Thymus (tissue), 11 donors: Measurements from ENCODE around the gene SOD3. TPM values are rescaled to one million over a fixed set of nuclear protein-coding genes. Genes with fewer than 3 reads are reported as not detected.
A peak's percentile ranks its signal among the peaks of the same experiment; 100 is the strongest.

Experiments
- DNase-seq, 9 donors: peaks; one replicate each; pipeline ENCODE4 v3.0.0-alpha.2; 2013; ENCODE audit warnings: low spot score in 9 of 9, low read depth in 6 of 9, missing footprints in 1 of 9
- H3K27ac ChIP-seq, 2 donors: one replicate each; pipeline ENCODE4 v1.5.1; 2013; ENCODE audit warnings: control low read depth in 1 of 2, low read depth in 1 of 2, low read length in 1 of 2, mild to moderate bottlenecking in 1 of 2, moderate library complexity in 1 of 2
- H3K27me3 ChIP-seq, 2 donors: one replicate each; pipeline ENCODE4 v1.5.1; 2013; ENCODE audit warnings: low read length in 1 of 2; ENCODE audit not compliant: control insufficient read depth in 2 of 2, insufficient read depth in 1 of 2
- H3K36me3 ChIP-seq, 2 donors: one replicate each; pipeline ENCODE4 v1.5.1; 2013; ENCODE audit warnings: low read length in 1 of 2, mild to moderate bottlenecking in 1 of 2, moderate library complexity in 1 of 2; ENCODE audit not compliant: control insufficient read depth in 2 of 2, insufficient read depth in 2 of 2
- H3K4me1 ChIP-seq, 2 donors: one replicate each; pipeline ENCODE4 v1.5.1; 2013; ENCODE audit warnings: low read length in 2 of 2; ENCODE audit not compliant: control insufficient read depth in 2 of 2, insufficient read depth in 2 of 2
- H3K4me3 ChIP-seq, 2 donors: one replicate each; pipeline ENCODE4 v1.5.1; 2013; ENCODE audit warnings: low read length in 2 of 2, control low read depth in 1 of 2, mild to moderate bottlenecking in 1 of 2
- H3K9me3 ChIP-seq, 2 donors: one replicate each; pipeline ENCODE4 v1.5.1; 2013; ENCODE audit warnings: low read length in 1 of 2, mild to moderate bottlenecking in 1 of 2; ENCODE audit not compliant: control insufficient read depth in 2 of 2, insufficient read depth in 1 of 2
- WGBS: extraction: QIAGEN DNeasy Blood & Tissue Kit; methylation state at CpG from one replicate; pipeline ENCODE4 v1.1.7; 2013; 5-methylcytosine and 5-hydroxymethylcytosine counted together
- polyA plus RNA-seq: library from polyadenylated mRNA; stranded (reverse); fragments of 200-250 nt; gene quantifications from one replicate; pipeline ENCODE4 v1.2.3, GENCODE V29; 2013
- total RNA-seq: library from RNA; stranded (reverse); fragments of 120-200 nt; gene quantifications from one replicate; pipeline ENCODE4 v1.2.4, GENCODE V29; 2013
- donor health status: healthy.

The SOD3 gene
- total and polyA plus RNA-seq, 2 donors, result 3.1 to 8.8 TPM

DNA sequence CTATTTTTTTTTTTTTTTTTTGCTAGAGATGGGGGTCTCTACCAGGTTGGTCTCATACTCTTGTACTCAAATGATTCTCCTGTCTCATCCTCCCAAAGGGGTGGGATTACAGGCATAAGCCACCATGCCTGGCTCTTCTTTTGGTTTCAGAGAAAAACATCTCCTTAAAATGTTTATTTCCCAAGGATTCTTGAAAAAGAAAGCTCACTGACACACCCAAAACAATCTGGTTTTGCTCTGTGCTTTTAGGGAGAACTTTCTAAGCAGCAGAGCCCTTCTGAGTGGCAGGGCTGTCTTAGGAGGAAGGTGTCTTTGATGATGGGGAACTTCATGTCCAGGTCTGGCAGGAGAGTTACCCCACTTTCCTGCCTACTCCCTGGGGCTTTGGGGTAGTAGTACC, 1.2 kb downstream of the SOD3 start:
- no peaks in the 10 kb centered on the region for H3K4me1 ChIP-seq
- H3K27me3 ChIP-seq, result peaks cover 19 to 42% of the 10 kb centered on the region in 2 donors
- no peaks in the 10 kb centered on the region for H3K9me3 ChIP-seq
- DNase-seq, result no peak
- no peak overlapping the region for H3K4me3 ChIP-seq
- no peaks in the 10 kb centered on the region for H3K36me3 ChIP-seq
- no peak overlapping the region for H3K27ac ChIP-seq

GRCh38 chr4:24798036-24798610, 2.8 kb downstream of the SOD3 start:
- WGBS, result 60% methylated on average over 5 of the region's 5 CpGs
- Histone ChIP-seq H3K27ac (no peak overlapping the region), H3K27me3 (peaks cover 22 to 46% of the 10 kb centered on the region in 2 donors), H3K4me3 (no peak overlapping the region), H3K36me3 (no peaks in the 10 kb centered on the region), H3K9me3 (no peaks in the 10 kb centered on the region), H3K4me1 (no peaks in the 10 kb centered on the region)
- DNase-seq, result no peak

DNA sequence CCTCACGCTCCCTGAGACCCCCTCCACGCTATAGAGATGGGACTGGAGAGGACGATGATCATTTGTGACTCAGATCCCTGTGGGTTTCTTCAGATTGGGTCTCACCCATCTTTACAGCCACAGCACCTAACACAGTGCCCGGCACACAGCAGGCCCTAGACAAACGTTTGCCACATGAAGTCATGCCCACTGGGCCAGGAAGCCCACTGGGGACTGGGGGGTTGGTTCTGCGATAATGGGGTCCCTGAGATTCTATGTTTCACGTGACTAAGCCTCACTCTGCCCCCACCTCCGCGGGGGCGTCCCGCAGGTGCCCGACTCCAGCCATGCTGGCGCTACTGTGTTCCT, 3.8 kb downstream of the SOD3 start:
- no peak for DNase-seq
- no peaks in the 10 kb centered on the region for H3K4me1 ChIP-seq
- no peak overlapping the region for H3K4me3 ChIP-seq
- no peak overlapping the region for H3K27ac ChIP-seq
- no peaks in the 10 kb centered on the region for H3K36me3 ChIP-seq
- WGBS, result 81% methylated on average over 13 of the region's 13 CpGs
- H3K9me3 ChIP-seq, result no peaks in the 10 kb centered on the region
- peaks cover 22 to 46% of the 10 kb centered on the region in 2 donors for H3K27me3 ChIP-seq

DNA sequence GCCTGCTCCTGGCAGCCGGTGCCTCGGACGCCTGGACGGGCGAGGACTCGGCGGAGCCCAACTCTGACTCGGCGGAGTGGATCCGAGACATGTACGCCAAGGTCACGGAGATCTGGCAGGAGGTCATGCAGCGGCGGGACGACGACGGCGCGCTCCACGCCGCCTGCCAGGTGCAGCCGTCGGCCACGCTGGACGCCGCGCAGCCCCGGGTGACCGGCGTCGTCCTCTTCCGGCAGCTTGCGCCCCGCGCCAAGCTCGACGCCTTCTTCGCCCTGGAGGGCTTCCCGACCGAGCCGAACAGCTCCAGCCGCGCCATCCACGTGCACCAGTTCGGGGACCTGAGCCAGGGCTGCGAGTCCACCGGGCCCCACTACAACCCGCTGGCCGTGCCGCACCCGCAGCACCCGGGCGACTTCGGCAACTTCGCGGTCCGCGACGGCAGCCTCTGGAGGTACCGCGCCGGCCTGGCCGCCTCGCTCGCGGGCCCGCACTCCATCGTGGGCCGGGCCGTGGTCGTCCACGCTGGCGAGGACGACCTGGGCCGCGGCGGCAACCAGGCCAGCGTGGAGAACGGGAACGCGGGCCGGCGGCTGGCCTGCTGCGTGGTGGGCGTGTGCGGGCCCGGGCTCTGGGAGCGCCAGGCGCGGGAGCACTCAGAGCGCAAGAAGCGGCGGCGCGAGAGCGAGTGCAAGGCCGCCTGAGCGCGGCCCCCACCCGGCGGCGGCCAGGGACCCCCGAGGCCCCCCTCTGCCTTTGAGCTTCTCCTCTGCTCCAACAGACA, 4.4 kb downstream of the SOD3 start:
- Histone ChIP-seq H3K27ac (no peak overlapping the region), H3K27me3 (peaks cover 22 to 46% of the 10 kb centered on the region in 2 donors), H3K4me1 (peaks cover 0 to 2% of the 10 kb centered on the region in 2 donors)

DNA sequence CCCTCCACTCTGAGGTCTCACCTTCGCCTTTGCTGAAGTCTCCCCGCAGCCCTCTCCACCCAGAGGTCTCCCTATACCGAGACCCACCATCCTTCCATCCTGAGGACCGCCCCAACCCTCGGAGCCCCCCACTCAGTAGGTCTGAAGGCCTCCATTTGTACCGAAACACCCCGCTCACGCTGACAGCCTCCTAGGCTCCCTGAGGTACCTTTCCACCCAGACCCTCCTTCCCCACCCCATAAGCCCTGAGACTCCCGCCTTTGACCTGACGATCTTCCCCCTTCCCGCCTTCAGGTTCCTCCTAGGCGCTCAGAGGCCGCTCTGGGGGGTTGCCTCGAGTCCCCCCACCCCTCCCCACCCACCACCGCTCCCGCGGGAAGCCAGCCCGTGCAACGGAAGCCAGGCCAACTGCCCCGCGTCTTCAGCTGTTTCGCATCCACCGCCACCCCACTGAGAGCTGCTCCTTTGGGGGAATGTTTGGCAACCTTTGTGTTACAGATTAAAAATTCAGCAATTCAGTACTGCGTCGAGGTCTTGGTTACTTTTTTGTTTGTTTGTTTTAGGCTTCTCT, 5.0 kb downstream of the SOD3 start:
- DNase-seq, result no peak
- 10% methylated on average over 25 of the region's 25 CpGs for WGBS
- H3K9me3 ChIP-seq, result no peaks in the 10 kb centered on the region
- peaks cover 22 to 44% of the 10 kb centered on the region in 2 donors for H3K27me3 ChIP-seq
- peaks cover 0 to 7% of the 10 kb centered on the region in 2 donors for H3K4me1 ChIP-seq
- no peak overlapping the region for H3K27ac ChIP-seq
- H3K4me3 ChIP-seq, result no peak overlapping the region
- no peaks in the 10 kb centered on the region for H3K36me3 ChIP-seq

More for the DNA sequence above, 4.4 kb downstream of the SOD3 start:
- Histone ChIP-seq H3K36me3 (no peaks in the 10 kb centered on the region), H3K4me3 (no peak overlapping the region), H3K9me3 (no peaks in the 10 kb centered on the region)
- WGBS, result 22% methylated on average over 103 of the region's 103 CpGs
- no peak for DNase-seq

DNA sequence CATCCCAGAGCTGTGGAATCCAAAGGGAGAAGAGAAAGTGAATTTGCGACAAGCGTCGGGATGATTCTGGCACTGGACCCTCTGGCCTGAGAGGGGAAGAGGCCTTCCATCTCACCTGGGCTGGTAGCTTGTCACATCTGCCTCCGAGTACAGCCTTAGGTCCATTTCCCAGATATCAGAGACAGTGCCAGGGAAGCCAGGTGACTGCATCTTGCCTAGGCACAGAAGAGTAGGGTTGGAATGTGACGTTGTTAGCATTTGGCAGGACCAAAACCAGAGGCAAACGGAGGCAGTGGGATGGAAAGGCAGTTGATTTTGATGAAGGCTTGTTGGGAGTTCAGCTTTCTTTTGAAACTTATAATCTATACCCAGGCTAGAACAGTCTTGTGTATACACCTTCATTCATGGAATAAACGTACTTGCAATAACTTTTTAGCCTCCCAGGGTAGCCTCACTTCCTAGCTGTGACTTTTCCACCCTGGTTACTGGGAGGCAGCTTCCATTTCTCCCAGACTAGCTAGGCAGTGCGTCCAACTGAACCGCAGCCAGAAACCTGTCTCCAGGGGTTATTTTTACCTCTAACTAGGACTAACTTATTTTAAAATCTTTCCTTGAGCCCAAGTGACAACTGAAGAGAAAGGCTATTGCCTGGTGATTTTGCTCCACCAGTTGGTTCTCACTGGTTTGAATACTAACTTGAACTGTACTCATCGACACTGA, 5.9 kb downstream of the SOD3 start:
- DNase-seq, result no peak
- H3K4me3 ChIP-seq, result no peak overlapping the region
- peaks cover 0 to 7% of the 10 kb centered on the region in 2 donors for H3K4me1 ChIP-seq
- H3K27ac ChIP-seq, result no peak overlapping the region
- H3K27me3 ChIP-seq, result peaks cover 22 to 42% of the 10 kb centered on the region in 2 donors
- no peaks in the 10 kb centered on the region for H3K36me3 ChIP-seq
- WGBS, result 92% methylated on average over 10 of the region's 10 CpGs
- no peaks in the 10 kb centered on the region for H3K9me3 ChIP-seq

GRCh38 chr4:24802648-24803047, 7.3 kb downstream of the SOD3 start:
- 87% methylated on average over 6 of the region's 6 CpGs for WGBS
- Histone ChIP-seq H3K27me3 (peaks cover 22 to 42% of the 10 kb centered on the region in 2 donors), H3K27ac (no peak overlapping the region), H3K36me3 (no peaks in the 10 kb centered on the region), H3K4me1 (peaks cover 0 to 7% of the 10 kb centered on the region in 2 donors), H3K9me3 (no peaks in the 10 kb centered on the region), H3K4me3 (no peak overlapping the region)
- no peak for DNase-seq

DNA sequence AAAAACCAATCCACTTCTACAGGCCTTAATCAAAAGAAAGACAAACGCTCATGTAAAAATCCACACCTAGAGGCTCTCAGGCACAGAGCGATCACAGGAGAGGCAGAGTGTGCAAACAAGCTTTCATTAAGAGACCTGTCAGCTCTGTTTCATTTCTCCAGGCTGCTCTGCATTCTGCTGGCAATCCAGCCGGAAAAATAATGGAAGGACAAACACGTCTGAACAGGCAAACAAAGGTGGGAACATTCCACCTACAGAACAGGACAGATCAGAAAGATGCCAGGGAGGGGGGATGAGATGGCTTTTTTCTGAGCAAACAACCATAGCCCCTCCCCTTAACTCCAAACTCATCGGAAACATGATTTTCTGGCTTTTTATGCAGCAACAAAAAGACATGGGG, 9.7 kb downstream of the SOD3 start:
- WGBS, result 91% methylated on average over 5 of the region's 5 CpGs
- Histone ChIP-seq H3K4me1 (peaks cover 0 to 7% of the 10 kb centered on the region in 2 donors), H3K9me3 (no peaks in the 10 kb centered on the region), H3K27me3 (peaks cover 8 to 20% of the 10 kb centered on the region in 2 donors), H3K4me3 (no peak overlapping the region), H3K36me3 (no peaks in the 10 kb centered on the region), H3K27ac (peak overlapping the region; percentile 46 to 58)
- peak in 2 of 9 donors; percentile 2 to 20 for DNase-seq

DNA sequence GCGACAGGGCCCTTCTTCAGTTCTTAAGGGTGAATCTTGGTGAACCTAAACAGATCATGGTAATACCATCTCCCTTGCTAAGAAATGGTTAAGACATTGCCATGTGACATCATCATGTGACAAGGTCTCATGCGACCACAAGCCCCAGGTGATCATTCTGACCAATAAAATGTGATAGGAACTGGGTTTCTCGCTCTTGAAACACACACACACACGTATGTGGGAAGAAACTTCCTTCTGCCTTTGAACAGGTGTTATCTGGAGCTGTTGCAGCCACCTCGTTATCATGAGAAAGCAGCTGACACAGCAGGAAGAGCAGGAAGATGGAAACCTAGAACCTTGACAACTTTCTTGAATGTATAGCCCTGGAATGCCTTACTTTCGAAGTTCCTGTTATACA, 10.2 kb downstream of the SOD3 start:
- Histone ChIP-seq H3K4me3 (no peak overlapping the region), H3K27me3 (peaks cover 6 to 15% of the 10 kb centered on the region in 2 donors), H3K9me3 (no peaks in the 10 kb centered on the region), H3K4me1 (peaks cover 0 to 7% of the 10 kb centered on the region in 2 donors), H3K27ac (peak overlapping the region in 1 of 2 donors; percentile 14), H3K36me3 (no peaks in the 10 kb centered on the region)
- no peak for DNase-seq
- 29% methylated on average over 6 of the region's 6 CpGs for WGBS
